IPS-18c (cell line): ENCODE measurements around the gene GALNT9.

ENCODE experiments used
- H3K4me3 ChIP-seq: 2 replicates; pipeline ENCODE4 v1.7.0; 2013; ENCODE audit warnings: low read depth, mild to moderate bottlenecking, low read length, moderate library complexity; ENCODE audit not compliant: insufficient read depth
- H3K9me3 ChIP-seq: one replicate; pipeline ENCODE4 v1.6.1; 2013; ENCODE audit warnings: mild to moderate bottlenecking, low read length, moderate library complexity; ENCODE audit not compliant: control insufficient read depth, insufficient read depth

Gene GALNT9

GRCh38 chr12:132175496-132176384 is 153.6 kb downstream of the GALNT9 start:
- Histone ChIP-seq H3K4me3 (no peak overlapping the region), H3K9me3 (no peaks in the 10 kb centered on the region)

- no peaks in the 10 kb centered on the region for H3K9me3 ChIP-seq
- no peak overlapping the region for H3K4me3 ChIP-seq
Measured at GRCh38 chr12:132174839-132175490, 154.4 kb downstream of the GALNT9 start.

DNA sequence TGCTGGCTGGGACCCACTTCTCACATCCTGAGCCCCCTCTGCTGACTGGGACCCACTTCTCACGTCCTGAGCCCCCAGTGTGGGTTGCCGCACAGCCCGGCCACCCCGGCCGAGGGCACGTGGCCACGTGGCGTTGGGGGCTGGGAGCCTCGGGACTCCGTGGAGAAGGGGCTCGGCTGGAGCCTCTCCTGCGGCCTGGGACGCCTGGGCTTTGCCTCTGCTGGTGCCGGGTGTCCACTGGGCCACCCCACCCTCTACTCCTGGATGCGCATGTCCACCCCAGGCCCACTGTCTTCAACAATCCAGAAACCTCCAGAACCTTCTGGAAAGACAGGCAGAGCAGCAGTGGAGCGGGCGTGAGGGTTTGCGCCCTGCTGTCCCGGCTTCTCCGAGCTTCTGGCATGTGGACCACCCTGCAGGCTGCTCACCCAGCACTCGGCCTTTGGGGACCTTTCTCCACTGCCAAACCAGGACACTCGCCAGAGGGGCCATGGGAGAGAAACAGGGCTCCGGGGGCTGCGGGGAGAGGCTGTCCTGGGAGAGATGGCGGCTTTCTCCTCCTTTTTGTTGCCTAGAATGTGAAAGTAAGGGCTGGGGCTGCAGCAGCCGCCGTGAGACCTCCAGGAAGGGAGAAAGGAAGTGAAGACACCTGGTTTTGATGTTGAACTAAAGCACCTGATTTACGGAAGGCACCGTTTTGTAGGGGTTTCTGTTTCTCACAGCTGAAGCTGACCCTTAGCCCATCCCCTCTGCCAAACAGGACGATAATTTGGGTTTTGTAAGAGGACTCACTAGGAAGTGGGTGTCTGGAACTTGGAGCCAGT is 155.2 kb downstream of the GALNT9 start:
- H3K4me3 ChIP-seq: no peak overlapping the region
- H3K9me3 ChIP-seq: no peaks in the 10 kb centered on the region

- Histone ChIP-seq H3K9me3 (no peaks in the 10 kb centered on the region), H3K4me3 (no peak overlapping the region)
Measured at GRCh38 chr12:132173135-132174014, 156.0 kb downstream of the GALNT9 start.

GRCh38 chr12:132172619-132173018 is 156.8 kb downstream of the GALNT9 start:
- Histone ChIP-seq H3K9me3 (no peaks in the 10 kb centered on the region), H3K4me3 (no peak overlapping the region)

DNA sequence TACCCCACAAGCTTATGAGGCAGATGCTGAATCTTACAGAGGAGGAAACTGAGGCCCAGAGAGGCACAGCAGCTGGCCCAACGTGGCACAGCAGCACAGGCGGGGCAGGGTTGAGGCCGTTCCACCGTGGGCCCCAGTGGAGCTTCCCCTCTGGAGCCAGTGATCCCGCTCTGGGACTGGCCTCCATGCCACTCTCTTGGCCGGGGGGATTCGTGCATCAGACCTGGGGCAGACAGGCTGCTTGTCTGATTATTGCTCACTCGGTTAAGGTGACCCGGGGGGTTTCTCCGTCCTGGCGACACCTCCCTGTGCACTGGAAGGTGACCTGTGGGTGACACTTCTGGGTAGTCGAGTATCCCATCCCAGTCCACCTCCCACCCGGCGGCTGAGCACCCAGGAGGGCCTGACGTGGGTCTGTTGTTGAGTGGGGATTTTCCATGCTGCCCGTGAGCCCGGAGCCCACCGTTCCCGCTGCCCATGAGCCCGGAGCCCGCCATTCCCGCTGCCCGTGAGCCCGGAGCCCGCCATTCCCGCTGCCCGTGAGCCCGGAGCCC is 157.3 kb downstream of the GALNT9 start:
- Histone ChIP-seq H3K4me3 (no peak overlapping the region), H3K9me3 (no peaks in the 10 kb centered on the region)

DNA sequence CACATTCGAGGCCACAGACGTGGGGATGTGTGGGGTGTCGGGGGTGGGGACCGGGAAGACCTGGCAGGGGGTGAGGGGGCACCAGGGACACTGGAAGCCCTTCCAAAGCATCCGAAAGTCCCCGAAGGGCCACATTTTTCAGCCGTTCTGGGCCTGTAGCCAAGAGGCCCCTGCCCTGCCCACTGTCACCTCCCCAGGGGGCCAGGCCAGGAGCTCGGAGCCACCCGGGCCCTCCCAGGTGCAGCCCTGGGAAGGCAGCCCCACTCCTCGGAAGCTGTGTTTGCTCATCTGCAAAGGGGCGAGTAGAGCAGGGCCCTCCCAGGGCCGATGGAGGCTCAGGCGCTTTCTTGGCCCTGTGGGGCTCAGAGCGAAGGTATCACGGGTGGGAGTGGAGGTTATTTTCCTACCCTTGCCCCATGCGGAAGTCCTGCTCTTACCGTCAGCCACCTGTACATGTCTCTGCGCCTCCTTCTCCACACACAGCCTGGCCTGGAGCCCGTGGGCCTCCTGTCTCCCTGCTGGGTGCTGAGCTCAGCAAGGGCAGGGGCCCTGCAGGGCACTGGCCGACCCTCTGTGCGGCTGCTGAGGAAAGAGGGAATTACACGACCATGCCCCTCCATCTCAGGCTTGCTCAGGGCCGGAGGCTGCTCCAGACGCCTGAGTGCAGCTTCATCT is 158.0 kb downstream of the GALNT9 start:
- Histone ChIP-seq H3K9me3 (no peaks in the 10 kb centered on the region), H3K4me3 (no peak overlapping the region)

DNA sequence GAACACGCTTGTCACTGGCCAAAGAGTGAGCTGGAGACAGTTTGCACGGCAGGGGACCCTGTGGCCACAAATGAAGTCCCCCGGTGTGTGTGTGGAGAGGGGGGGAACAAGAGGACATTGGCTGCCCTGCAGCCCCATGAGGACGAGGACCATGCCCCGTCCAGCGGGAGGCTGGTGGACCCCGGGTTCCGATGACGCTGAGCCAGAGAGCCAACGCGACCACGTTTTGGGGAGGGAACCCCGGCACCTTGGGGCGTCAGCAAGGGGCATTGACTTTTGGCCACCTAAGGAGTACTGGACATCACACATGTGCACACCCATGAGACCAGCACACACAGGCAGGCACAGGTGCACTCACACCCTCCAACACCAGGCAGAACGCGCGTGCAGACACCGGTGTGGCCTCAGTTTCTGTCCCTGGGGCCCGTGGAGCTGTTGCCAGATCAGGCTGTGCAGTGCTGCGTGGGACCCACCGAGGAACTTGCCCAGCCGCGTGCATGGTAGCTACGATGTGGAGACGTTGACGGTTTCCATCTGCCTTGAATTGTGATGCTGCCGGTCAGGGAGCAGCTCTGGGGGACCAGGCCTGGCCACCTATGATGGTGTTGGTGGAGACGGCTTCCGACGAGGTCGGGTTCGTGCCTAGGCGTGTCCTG is 158.6 kb downstream of the GALNT9 start:
- no peaks in the 10 kb centered on the region for H3K9me3 ChIP-seq
- no peak overlapping the region for H3K4me3 ChIP-seq

GRCh38 chr12:132170094-132170636 is 159.2 kb downstream of the GALNT9 start:
- Histone ChIP-seq H3K9me3 (no peaks in the 10 kb centered on the region), H3K4me3 (no peak overlapping the region)

- Histone ChIP-seq H3K4me3 (no peak overlapping the region), H3K9me3 (no peaks in the 10 kb centered on the region)
Measured at GRCh38 chr12:132169376-132169775, 160.0 kb downstream of the GALNT9 start.

DNA sequence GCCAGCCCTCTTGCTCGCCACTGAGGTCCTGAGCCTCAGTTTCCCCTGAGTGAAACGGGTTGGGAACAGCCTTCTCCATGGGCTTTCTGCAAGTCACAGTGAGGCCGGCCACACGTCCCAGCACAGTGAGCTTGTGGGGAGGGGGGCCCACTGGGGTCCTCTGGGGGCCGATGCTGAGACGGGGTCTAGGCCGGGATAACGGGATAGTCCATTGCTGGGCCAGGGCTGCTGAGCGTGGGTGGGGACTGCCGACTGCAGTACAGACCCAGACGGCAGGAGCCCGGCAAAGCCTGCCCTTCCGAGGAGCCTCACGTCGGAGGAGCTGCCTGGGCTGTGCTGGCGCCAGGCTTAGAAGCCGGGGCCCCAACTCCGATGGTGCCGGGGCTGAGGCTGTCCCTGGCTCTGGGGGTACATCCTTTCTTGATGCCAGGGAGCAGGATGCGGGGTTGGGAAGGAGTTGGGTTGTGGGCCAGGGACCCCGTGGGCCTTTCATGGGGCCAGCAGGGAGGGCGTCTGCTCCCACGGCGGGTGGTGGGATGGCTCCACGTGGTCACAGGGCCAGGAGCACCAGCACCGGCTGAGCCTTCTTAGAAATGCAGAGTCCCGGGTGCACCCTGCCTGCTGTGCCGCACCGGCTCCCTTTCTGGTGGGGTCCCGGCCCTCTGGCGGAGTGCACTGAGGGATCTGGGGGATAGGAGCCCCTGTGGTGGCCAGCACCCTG is 160.9 kb downstream of the GALNT9 start:
- Histone ChIP-seq H3K4me3 (no peak overlapping the region), H3K9me3 (no peaks in the 10 kb centered on the region)

DNA sequence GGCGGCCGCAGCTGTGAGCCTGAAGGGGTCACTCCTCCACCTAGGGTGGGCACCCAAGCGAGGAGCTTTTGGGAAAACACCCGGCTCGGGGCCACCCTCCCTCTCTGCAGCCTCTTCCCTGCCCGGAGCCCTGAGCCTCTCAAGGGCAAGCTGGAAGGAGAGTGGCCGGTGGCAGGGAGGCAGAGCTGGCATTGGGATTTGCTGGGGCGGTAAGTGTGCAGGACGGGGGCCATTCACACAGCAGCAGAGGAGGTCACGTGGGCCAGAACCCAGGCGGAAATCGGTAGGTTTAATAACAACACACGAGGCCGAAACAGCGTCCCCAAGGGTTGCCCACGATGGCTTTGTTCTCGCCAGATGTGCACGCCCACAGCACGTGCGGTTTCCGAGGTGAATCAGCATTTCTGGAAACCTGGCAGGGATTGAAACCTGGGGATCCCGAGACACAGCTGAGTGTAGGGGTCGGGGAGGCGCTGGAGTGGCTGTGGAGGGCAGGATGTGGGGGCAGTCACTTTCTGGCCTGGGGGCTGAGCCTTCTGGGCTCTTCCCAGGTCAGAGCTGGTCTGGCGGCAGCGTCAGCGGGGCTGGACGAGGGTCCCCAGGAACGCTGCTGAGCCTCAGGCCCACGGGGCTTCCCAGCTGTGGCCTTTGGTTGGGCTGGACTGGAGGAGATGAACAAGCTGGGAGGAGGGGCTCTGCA is 161.6 kb downstream of the GALNT9 start:
- H3K9me3 ChIP-seq: no peaks in the 10 kb centered on the region
- no peak overlapping the region for H3K4me3 ChIP-seq

GRCh38 chr12:132166801-132167591 is 162.4 kb downstream of the GALNT9 start:
- Histone ChIP-seq H3K4me3 (no peak overlapping the region), H3K9me3 (no peaks in the 10 kb centered on the region)

DNA sequence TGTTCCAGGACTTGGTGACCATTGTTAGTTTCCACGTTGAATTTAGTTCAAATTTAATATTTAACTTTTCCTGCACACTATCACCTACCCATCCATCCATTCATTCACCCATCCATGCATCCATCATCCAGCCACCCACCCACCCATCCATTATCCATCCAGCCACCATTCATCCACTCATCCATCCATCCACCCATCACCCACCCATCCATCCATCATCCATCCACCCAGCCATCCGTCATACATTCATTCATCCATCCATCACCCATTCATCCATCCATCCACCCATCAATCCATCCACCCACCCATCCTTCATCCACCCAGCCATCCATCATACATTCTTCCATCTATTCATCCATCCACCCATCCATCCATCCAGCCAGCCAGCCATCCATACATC is 163.3 kb downstream of the GALNT9 start:
- H3K4me3 ChIP-seq: no peak overlapping the region
- no peaks in the 10 kb centered on the region for H3K9me3 ChIP-seq
